GM23338 (cell line): Measurements from ENCODE around the gene STX7. TPM values are rescaled to one million over a fixed set of nuclear protein-coding genes. Genes with fewer than 3 reads are reported as not detected.

Source experiments
- ATAC-seq: fragments of 200-7000 bp; cut with Tn5 transposase; 3 replicates; pipeline ENCODE4 v1.9.1; 2020
- DNase-seq: peaks from one replicate; pipeline ENCODE4 v3.0.0-alpha.2; 2015; ENCODE audit warnings: low spot score
- H2AFZ ChIP-seq: fragments of 200-600 bp; sonication (generic); 2 replicates; pipeline ENCODE4 v1.8.0; 2016; ENCODE audit warnings: antibody characterized with exemption, mild to moderate bottlenecking, moderate library complexity
- H3F3A ChIP-seq: fragments of 200-600 bp; sonication (generic); replicated peaks from 2 replicates; pipeline ENCODE4 v1.8.0; 2017; ENCODE audit warnings: antibody characterized with exemption, mixed run types, low read depth
- H3K27ac ChIP-seq: fragments of 200-600 bp; sonication (generic); 2 replicates; pipeline ENCODE4 v1.6.1; 2016; ENCODE audit warnings: low read depth
- H3K27me3 ChIP-seq: fragments of 200-600 bp; sonication (generic); 2 replicates; pipeline ENCODE4 v1.8.0; 2016; ENCODE audit warnings: mild to moderate bottlenecking, mixed run types, moderate library complexity; ENCODE audit not compliant: insufficient read depth
- H3K36me3 ChIP-seq: fragments of 200-600 bp; sonication (generic); 2 replicates; pipeline ENCODE4 v1.8.0; 2016; ENCODE audit warnings: mild to moderate bottlenecking; ENCODE audit not compliant: insufficient read depth
- H3K4me1 ChIP-seq: fragments of 200-600 bp; sonication (generic); 2 replicates; pipeline ENCODE4 v1.8.0; 2016; ENCODE audit warnings: mild to moderate bottlenecking, moderate library complexity; ENCODE audit not compliant: insufficient read depth
- H3K4me2 ChIP-seq: fragments of 200-600 bp; sonication (generic); 2 replicates; pipeline ENCODE4 v1.7.1; 2017; ENCODE audit warnings: mixed run types
- H3K4me3 ChIP-seq: fragments of 200-600 bp; sonication (generic); 2 replicates; pipeline ENCODE4 v1.6.1; 2016; ENCODE audit warnings: mixed run types
- H3K79me2 ChIP-seq: fragments of 200-600 bp; sonication (generic); replicated peaks from 2 replicates; pipeline ENCODE4 v1.8.0; 2017; ENCODE audit warnings: mild to moderate bottlenecking; ENCODE audit not compliant: insufficient read depth
- H3K9me2 ChIP-seq: fragments of 200-600 bp; sonication (generic); 2 replicates; pipeline ENCODE4 v1.8.0; 2017; ENCODE audit not compliant: insufficient read depth
- H4K20me1 ChIP-seq: fragments of 200-600 bp; sonication (generic); replicated peaks from 2 replicates; pipeline ENCODE4 v1.8.0; 2017; ENCODE audit warnings: mild to moderate bottlenecking; ENCODE audit not compliant: insufficient read depth
- H3K27ac Mint-ChIP-seq: 2 replicates; pipeline ENCODE4 v1.8.0; 2020; ENCODE audit warnings: inconsistent platforms, mild to moderate bottlenecking, moderate library complexity, mixed read lengths
- H3K27me3 Mint-ChIP-seq: 3 replicates; pipeline ENCODE4 v1.8.0; 2022; ENCODE audit warnings: low read depth, mild to moderate bottlenecking, moderate library complexity, mixed read lengths, inconsistent platforms; ENCODE audit not compliant: insufficient read depth, poor library complexity
- H3K36me3 Mint-ChIP-seq: 3 replicates; pipeline ENCODE4 v1.8.0; 2021; ENCODE audit warnings: low read depth, mild to moderate bottlenecking, inconsistent platforms, moderate library complexity, mixed read lengths
- H3K4me1 Mint-ChIP-seq: 3 replicates; pipeline ENCODE4 v1.8.0; 2020; ENCODE audit warnings: mild to moderate bottlenecking, inconsistent platforms, mixed read lengths
- H3K4me3 Mint-ChIP-seq: 3 replicates; pipeline ENCODE4 v1.8.0; 2021; ENCODE audit warnings: moderate library complexity, mild to moderate bottlenecking, inconsistent platforms, mixed read lengths
- H3K9me3 Mint-ChIP-seq: 3 replicates; pipeline ENCODE4 v1.8.0; 2020; ENCODE audit warnings: moderate library complexity, mild to moderate bottlenecking, inconsistent platforms, mixed read lengths
- CREB1 ChIP-seq: fragments of 250-450 bp; sonication (Bioruptor Pico); IDR thresholded peaks from 2 replicates; pipeline ENCODE4 v1.5.0; 2020; ENCODE audit warnings: low read depth, mild to moderate bottlenecking, moderate library complexity
- EZH2 ChIP-seq: fragments of 200-600 bp; sonication (generic); IDR thresholded peaks from one replicate; pipeline ENCODE4 v1.8.0; 2017; ENCODE audit warnings: antibody characterized with exemption, mild to moderate bottlenecking, low read depth; ENCODE audit not compliant: unreplicated experiment
- EZH2phosphoT487 ChIP-seq: fragments of 200-600 bp; sonication (generic); IDR thresholded peaks from one replicate; pipeline ENCODE4 v1.8.1; 2018; ENCODE audit warnings: antibody characterized with exemption; ENCODE audit not compliant: unreplicated experiment
- JUNB ChIP-seq: IDR thresholded peaks from one replicate; pipeline ENCODE4 v1.6.1; 2016; ENCODE audit warnings: antibody characterized with exemption; ENCODE audit not compliant: unreplicated experiment
- NANOG ChIP-seq: IDR thresholded peaks from 2 replicates; pipeline ENCODE4 v1.6.1; 2016; ENCODE audit warnings: antibody characterized with exemption, borderline replicate concordance
- POLR2AphosphoS5 ChIP-seq: IDR thresholded peaks from 2 replicates; pipeline ENCODE4 v1.6.1; 2016; ENCODE audit warnings: antibody characterized with exemption, low read depth
- REST ChIP-seq: IDR thresholded peaks from one replicate; pipeline ENCODE4 v1.6.1; 2018; ENCODE audit warnings: antibody characterized with exemption; ENCODE audit not compliant: unreplicated experiment
- STAT1 ChIP-seq: IDR thresholded peaks from one replicate; pipeline ENCODE4 v1.6.1; 2016; ENCODE audit warnings: antibody characterized with exemption; ENCODE audit not compliant: unreplicated experiment
- ZNF331 ChIP-seq: fragments of 250-450 bp; sonication (Bioruptor Pico); IDR thresholded peaks from 2 replicates; pipeline ENCODE4 v1.5.0; 2020; ENCODE audit warnings: low read depth, mild to moderate bottlenecking, moderate library complexity
- ZNF462 ChIP-seq: fragments of 250-450 bp; sonication (Bioruptor Pico); IDR thresholded peaks from 2 replicates; pipeline ENCODE4 v1.5.0; 2020; ENCODE audit warnings: mild to moderate bottlenecking, moderate library complexity
- polyA plus RNA-seq: library from polyadenylated mRNA; unstranded; fragments of >200 nt; fragmentation: Nextera tagmentation; extraction: Ambion mirVana; gene quantifications from 2 replicates; pipeline ENCODE4 v1.2.1, GENCODE V29; 2016
- total RNA-seq: library from RNA; depleted of rRNA; stranded (reverse); fragments of >200 nt; shearing (Covaris generic); gene quantifications from 2 replicates; pipeline ENCODE4 v1.2.3, GENCODE V29; 2014
- TF ChIP-seq, protein P1 (sequence below), 2 experiments: fragments of 200-600 bp in 1 of 2; sonication (generic) in 1 of 2; conservative IDR thresholded peaks; 2 replicates each; pipeline versions ENCODE4 v1.5.1 to v1.6.1; 2016 to 2017; ENCODE audit warnings: antibody characterized with exemption in 2 of 2, low read depth in 2 of 2, mild to moderate bottlenecking in 2 of 2, moderate library complexity in 1 of 2

Gene STX7
- total and polyA plus RNA-seq, 2 experiments from 2014 or later = 22.4 to 28.8 TPM

GRCh38 chr6:132430110-132430509 is 82.8 kb downstream of the STX7 start:
- Histone ChIP-seq H3K27me3 (no peaks in the 10 kb centered on the region), H3K4me1 (no peaks in the 10 kb centered on the region), H3K4me3 (no peak overlapping the region), H3K79me2 (no peaks in the 10 kb centered on the region), H3K27ac (no peak overlapping the region), H3F3A (no peaks in the 10 kb centered on the region), H2AFZ (no peak overlapping the region), H3K4me2 (no peak overlapping the region), H4K20me1 (no peaks in the 10 kb centered on the region), H3K36me3 (no peaks in the 10 kb centered on the region), H3K9me2 (no peaks in the 10 kb centered on the region; the same call in none of the 2 replicates)
- no peak for DNase-seq
- ATAC-seq = no peak
- Mint-ChIP-seq H3K4me1 (no peaks in the 10 kb centered on the region), H3K27ac (no peak overlapping the region), H3K4me3 (no peak overlapping the region), H3K36me3 (no peaks in the 10 kb centered on the region), H3K27me3 (peaks cover 4% of the 10 kb centered on the region), H3K9me3 (peaks cover 4% of the 10 kb centered on the region; the same call in 2 of the 3 replicates)
- TF ChIP-seq JUNB (no peak), NANOG (no peak)

DNA sequence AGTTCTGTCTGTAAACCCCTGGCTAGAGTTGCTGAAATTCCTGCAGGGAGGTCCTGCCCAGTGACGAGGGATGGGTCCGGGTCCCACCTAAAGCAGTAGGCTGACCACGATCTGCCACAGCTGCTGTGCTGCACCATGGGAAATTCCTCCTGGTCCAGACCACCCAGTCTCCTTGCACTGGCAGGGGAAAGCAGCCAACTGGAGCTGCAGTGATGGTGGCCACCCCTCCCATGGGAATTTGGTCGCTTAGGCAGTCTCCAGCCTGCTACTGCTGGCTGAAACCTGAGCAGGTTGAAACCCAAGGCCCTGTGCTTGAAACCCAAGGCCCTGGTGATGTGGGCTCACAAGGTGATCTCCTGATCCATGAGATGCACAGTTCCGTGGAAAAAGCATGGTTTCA is 87.7 kb downstream of the STX7 start:
- Histone ChIP-seq H3K79me2 (no peaks in the 10 kb centered on the region), H3K36me3 (no peaks in the 10 kb centered on the region), H3K4me3 (no peak overlapping the region), H3K27me3 (no peaks in the 10 kb centered on the region), H3K4me2 (no peak overlapping the region), H3K9me2 (peaks cover 6% of the 10 kb centered on the region), H3K27ac (no peak overlapping the region), H3K4me1 (no peaks in the 10 kb centered on the region), H4K20me1 (no peaks in the 10 kb centered on the region), H2AFZ (no peak overlapping the region), H3F3A (no peaks in the 10 kb centered on the region)
- Mint-ChIP-seq H3K27ac (no peak overlapping the region), H3K36me3 (no peaks in the 10 kb centered on the region), H3K27me3 (peaks cover 4% of the 10 kb centered on the region), H3K4me3 (no peak overlapping the region), H3K9me3 (peaks cover 10% of the 10 kb centered on the region; the same call in 2 of the 3 replicates), H3K4me1 (no peaks in the 10 kb centered on the region)
- DNase-seq = peak; percentile 3
- no peak for ATAC-seq
- TF ChIP-seq ZNF462 (CRISPR knock-in tag) = no peak
- no peak for TF ChIP-seq POLR2AphosphoS5
- TF ChIP-seq NANOG = no peak
- no peak for TF ChIP-seq STAT1
- TF ChIP-seq, protein P1, sequence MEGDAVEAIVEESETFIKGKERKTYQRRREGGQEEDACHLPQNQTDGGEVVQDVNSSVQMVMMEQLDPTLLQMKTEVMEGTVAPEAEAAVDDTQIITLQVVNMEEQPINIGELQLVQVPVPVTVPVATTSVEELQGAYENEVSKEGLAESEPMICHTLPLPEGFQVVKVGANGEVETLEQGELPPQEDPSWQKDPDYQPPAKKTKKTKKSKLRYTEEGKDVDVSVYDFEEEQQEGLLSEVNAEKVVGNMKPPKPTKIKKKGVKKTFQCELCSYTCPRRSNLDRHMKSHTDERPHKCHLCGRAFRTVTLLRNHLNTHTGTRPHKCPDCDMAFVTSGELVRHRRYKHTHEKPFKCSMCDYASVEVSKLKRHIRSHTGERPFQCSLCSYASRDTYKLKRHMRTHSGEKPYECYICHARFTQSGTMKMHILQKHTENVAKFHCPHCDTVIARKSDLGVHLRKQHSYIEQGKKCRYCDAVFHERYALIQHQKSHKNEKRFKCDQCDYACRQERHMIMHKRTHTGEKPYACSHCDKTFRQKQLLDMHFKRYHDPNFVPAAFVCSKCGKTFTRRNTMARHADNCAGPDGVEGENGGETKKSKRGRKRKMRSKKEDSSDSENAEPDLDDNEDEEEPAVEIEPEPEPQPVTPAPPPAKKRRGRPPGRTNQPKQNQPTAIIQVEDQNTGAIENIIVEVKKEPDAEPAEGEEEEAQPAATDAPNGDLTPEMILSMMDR (conservative IDR thresholded peaks at IDR 0.05; ENCODE audit: low read depth in 2 of 2) = no peak
- TF ChIP-seq EZH2phosphoT487 = no peak
- no peak for TF ChIP-seq EZH2
- no peak for TF ChIP-seq ZNF331 (CRISPR knock-in tag)
- no peak for TF ChIP-seq JUNB
- no peak for TF ChIP-seq CREB1 (CRISPR knock-in tag)
- TF ChIP-seq REST = no peak
